Measurements from ENCODE around the gene FUOM. TPM values are rescaled to one million over a fixed set of nuclear protein-coding genes. Genes with fewer than 3 reads are reported as not detected.

FUOM gene, protein sequence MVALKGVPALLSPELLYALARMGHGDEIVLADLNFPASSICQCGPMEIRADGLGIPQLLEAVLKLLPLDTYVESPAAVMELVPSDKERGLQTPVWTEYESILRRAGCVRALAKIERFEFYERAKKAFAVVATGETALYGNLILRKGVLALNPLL
- 3.2 and 24.3 TPM in 2 replicates for total RNA-seq (ENCODE audit: low replicate concordance)

GRCh38 chr10:133357285-133358161 is at the start of gene FUOM:
Gene FUOM (minus strand): TSS chr10:133358019. CDS start chr10:133358007, 12 bp downstream.

GRCh38 chr10:133394064-133394663 is 36.3 kb upstream of the FUOM start, which contains the start of gene MTG1:
Gene MTG1 (plus strand): TSS chr10:133394157. CDS start chr10:133394221, 64 bp downstream.

GRCh38 chr10:133379152-133379800 is 21.5 kb upstream of the FUOM start, which contains the start of gene PAOX:
Gene PAOX (plus strand): TSS chr10:133379262. CDS start chr10:133379317, 55 bp downstream.

DNA sequence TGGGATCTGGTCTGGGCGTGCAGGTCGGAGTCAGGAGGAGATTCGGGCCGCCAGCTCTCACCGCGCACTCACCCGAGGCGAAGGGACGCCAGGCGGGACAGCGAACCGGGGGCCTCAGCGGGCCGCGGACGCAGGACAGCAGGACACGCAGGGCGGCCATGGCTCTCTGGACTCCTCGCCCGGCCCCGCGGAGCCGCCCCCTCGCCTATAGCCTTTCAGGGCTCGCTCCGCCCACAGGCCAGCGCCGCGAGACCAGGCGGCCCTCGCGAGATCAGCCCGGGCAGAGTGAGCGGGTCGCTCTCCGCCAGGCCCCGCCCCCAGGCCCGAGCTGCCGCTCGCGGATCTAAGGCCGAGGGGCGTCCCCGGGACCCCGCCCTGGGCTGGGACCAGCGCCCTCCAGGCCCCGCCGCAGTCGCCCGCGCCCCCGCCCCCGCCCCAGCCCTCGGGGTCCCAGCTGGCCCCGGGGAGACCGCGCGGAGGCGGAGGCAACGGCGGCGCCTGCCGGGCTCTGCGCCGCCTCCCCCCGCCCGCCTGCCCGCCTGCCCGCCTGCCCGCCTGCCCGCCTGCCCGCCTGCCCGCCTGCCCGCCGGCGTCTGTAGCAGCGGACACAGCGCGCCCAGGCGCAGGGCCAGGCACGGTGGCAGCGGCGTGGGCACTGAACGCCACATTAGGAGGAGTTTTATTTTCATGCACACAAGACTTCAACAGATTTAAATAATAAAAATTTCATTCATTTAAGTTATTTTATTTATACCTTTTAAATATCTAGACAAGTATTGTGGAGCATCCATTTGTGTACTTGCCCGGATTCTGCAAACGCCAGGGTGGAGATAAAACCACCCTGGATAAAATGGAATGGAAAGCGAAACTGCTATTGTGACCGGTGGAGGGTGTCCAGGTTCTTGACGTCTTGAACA is 15.6 kb upstream of the FUOM start, which contains the start of gene ECHS1:
ECHS1 (minus strand) TSS at position 181 of the 917 bp plus-strand sequence; CDS start at position 160, 21 bp downstream.

GRCh38 chr10:133336577-133337369 is 21.0 kb downstream of the FUOM start, which contains the start of gene CALY:
Gene CALY (minus strand): TSS chr10:133336896. CDS start chr10:133328989, 7,907 bp downstream.

DNA sequence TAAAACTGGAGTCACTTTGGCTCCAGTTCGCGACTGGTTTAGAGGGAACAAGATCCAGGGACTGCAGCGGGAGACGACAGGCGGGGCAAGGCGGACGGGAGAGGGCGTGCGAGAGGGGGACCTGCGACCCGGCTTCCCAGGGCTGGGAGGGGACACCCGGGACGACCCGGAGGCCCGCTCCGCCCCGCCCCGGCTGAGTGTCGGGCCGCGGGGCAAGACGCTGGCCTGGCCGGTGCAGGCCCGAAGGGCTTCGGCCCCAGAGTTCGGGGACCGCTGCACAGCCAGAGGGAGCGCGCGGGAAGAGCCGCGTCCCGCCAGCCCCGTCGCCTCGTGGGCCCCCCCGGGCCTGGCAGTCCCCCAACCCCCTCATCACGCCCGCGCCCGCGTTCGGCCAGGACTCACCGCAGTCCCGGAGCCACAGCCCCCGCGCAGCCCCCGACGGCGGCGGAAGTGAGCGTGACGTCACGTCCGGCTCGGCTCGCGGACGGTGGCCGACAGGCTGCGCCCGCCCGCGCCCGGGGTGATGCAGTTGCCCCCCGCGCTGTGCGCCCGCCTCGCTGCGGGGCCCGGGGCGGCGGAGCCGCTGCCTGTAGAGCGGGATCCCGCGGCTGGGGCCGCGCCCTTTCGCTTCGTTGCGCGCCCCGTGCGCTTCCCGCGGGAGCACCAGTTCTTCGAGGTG is 49.3 kb downstream of the FUOM start, which contains the start of the genes TUBGCP2 and ZNF511:
TUBGCP2 (minus strand) TSS at position 452 of the 679 bp plus-strand sequence. CDS start 5,931 bp downstream, outside the sequence.
ZNF511 (plus strand) TSS at position 494 of the 679 bp plus-strand sequence; CDS start at position 524, 30 bp downstream.

Other genes with a start within 250 kb of the FUOM start
- 0.23 and 1.6 TPM in 2 replicates for gene KNDC1, start 197.8 kb downstream of the FUOM start, total RNA-seq (ENCODE audit: low replicate concordance)
- not detected in 2 replicates for gene UTF1, start 127.8 kb downstream of the FUOM start, total RNA-seq (ENCODE audit: low replicate concordance)
- gene VENTX, start 120.2 kb downstream of the FUOM start, total RNA-seq (ENCODE audit: low replicate concordance): not detected in 2 replicates
- 0.60 and 2.0 TPM in 2 replicates for gene ADAM8, start 81.2 kb downstream of the FUOM start, total RNA-seq (ENCODE audit: low replicate concordance)
- 58.4 and 92.9 TPM in 2 replicates for gene TUBGCP2, start 49.1 kb downstream of the FUOM start, total RNA-seq (ENCODE audit: low replicate concordance)
- gene ZNF511, start 49.1 kb downstream of the FUOM start, total RNA-seq (ENCODE audit: low replicate concordance): 19.8 and 21.9 TPM in 2 replicates
- gene CALY, start 21.1 kb downstream of the FUOM start, total RNA-seq (ENCODE audit: low replicate concordance): not detected in 2 replicates
- gene PRAP1, start 10.6 kb downstream of the FUOM start, total RNA-seq (ENCODE audit: low replicate concordance): not detected in 2 replicates
- gene ECHS1, start 15.3 kb upstream of the FUOM start, total RNA-seq (ENCODE audit: low replicate concordance): 30.3 and 69.2 TPM in 2 replicates
- gene PAOX, start 21.2 kb upstream of the FUOM start, total RNA-seq (ENCODE audit: low replicate concordance): 5.2 and 5.3 TPM in 2 replicates
- gene MTG1, start 36.1 kb upstream of the FUOM start, total RNA-seq (ENCODE audit: low replicate concordance): 19.2 and 34.1 TPM in 2 replicates
- 0.08 and 0.12 TPM in 2 replicates for gene SPRN, start 66.6 kb upstream of the FUOM start, total RNA-seq (ENCODE audit: low replicate concordance)
- 1.3 and 2.7 TPM in 2 replicates for gene SCART1, start 95.9 kb upstream of the FUOM start, total RNA-seq (ENCODE audit: low replicate concordance)
- 0.53 and 0.59 TPM in 2 replicates for gene CYP2E1, start 169.3 kb upstream of the FUOM start, total RNA-seq (ENCODE audit: low replicate concordance)
- gene SYCE1, start 207.6 kb upstream of the FUOM start, total RNA-seq (ENCODE audit: low replicate concordance): 0.90 TPM in 1 of 2 replicates, not detected in the other